Gastroesophageal sphincter (tissue), 4 donors: ENCODE data around the gene TP53INP2. TPM values are rescaled to one million over a fixed set of nuclear protein-coding genes. Genes with fewer than 3 reads are reported as not detected.
A peak's percentile ranks its signal among the peaks of the same experiment; 100 is the strongest.

Experiments used
- ATAC-seq: fragments of 150-250 bp; one replicate; pipeline ENCODE4 v1.9.1; 2016; ENCODE audit warnings: mild to moderate bottlenecking, moderate library complexity
- H3K27ac ChIP-seq, 4 donors: fragments of 200-600 bp; sonication (generic) in 3 of 4; 1 replicate in 3 of 4; 2 replicates in 1 of 4; pipeline ENCODE4 v1.5.1; 2016 to 2019
- H3K27me3 ChIP-seq: fragments of 200-600 bp; sonication (generic); one replicate; pipeline ENCODE4 v1.5.1; 2019
- H3K36me3 ChIP-seq, 2 donors: fragments of 200-600 bp; sonication (generic); one replicate each; pipeline ENCODE4 v1.5.1; 2019; ENCODE audit warnings: control low read depth in 1 of 2
- H3K4me1 ChIP-seq, 3 donors: fragments of 200-600 bp; sonication (generic); 1 replicate in 2 of 3; 2 replicates in 1 of 3; pipeline ENCODE4 v1.5.1; 2016 to 2019; ENCODE audit warnings: control low read depth in 2 of 3
- H3K4me3 ChIP-seq, 2 donors: fragments of 200-600 bp; sonication (generic); one replicate each; pipeline ENCODE4 v1.5.1; 2019; ENCODE audit warnings: mild to moderate bottlenecking in 1 of 2, moderate library complexity in 1 of 2
- H3K9me3 ChIP-seq, 3 donors: fragments of 200-600 bp; sonication (generic); one replicate each; pipeline ENCODE4 v1.5.1; 2017 to 2019; ENCODE audit warnings: control low read depth in 2 of 3
- EP300 ChIP-seq: sonication (generic); formaldehyde crosslinking; IDR thresholded peaks from one replicate; pipeline ENCODE4 v1.6.1; 2017; ENCODE audit warnings: antibody characterized with exemption, mild to moderate bottlenecking
- POLR2A ChIP-seq, 2 donors: fragments of 450-650 bp; IDR thresholded peaks; one replicate each; pipeline ENCODE4 v1.6.1; 2017; ENCODE audit warnings: antibody characterized with exemption in 2 of 2, mild to moderate bottlenecking in 2 of 2, moderate library complexity in 1 of 2
- POLR2AphosphoS5 ChIP-seq: sonication (generic); formaldehyde crosslinking; IDR thresholded peaks from one replicate; pipeline ENCODE4 v1.6.1; 2017; ENCODE audit warnings: antibody characterized with exemption
- WGBS, 2 donors: methylation state at CpG; one replicate each; pipeline ENCODE4 v1.1.5; 2018; ENCODE audit warnings: low coverage in 1 of 2; 5-methylcytosine and 5-hydroxymethylcytosine counted together
- total RNA-seq, 4 donors: library from RNA; depleted of rRNA; stranded (reverse); fragments of >200 nt; gene quantifications; one replicate each; pipeline ENCODE4 v1.1.0, GENCODE V29; 2016
- TF ChIP-seq, protein P1 (sequence below), 4 experiments: fragments of 200-600 bp in 2 of 4; fragments of 450-650 bp in 2 of 4; sonication (generic) in 1 of 4; IDR thresholded peaks; one replicate each; pipeline ENCODE4 v1.5.1; 2017 to 2019; ENCODE audit warnings: antibody characterized with exemption in 4 of 4, mild to moderate bottlenecking in 2 of 4, moderate library complexity in 2 of 4

TP53INP2 gene
- total RNA-seq, 4 donors from 2014 or later = 22.8 to 67.8 (median 53.0) TPM

DNA sequence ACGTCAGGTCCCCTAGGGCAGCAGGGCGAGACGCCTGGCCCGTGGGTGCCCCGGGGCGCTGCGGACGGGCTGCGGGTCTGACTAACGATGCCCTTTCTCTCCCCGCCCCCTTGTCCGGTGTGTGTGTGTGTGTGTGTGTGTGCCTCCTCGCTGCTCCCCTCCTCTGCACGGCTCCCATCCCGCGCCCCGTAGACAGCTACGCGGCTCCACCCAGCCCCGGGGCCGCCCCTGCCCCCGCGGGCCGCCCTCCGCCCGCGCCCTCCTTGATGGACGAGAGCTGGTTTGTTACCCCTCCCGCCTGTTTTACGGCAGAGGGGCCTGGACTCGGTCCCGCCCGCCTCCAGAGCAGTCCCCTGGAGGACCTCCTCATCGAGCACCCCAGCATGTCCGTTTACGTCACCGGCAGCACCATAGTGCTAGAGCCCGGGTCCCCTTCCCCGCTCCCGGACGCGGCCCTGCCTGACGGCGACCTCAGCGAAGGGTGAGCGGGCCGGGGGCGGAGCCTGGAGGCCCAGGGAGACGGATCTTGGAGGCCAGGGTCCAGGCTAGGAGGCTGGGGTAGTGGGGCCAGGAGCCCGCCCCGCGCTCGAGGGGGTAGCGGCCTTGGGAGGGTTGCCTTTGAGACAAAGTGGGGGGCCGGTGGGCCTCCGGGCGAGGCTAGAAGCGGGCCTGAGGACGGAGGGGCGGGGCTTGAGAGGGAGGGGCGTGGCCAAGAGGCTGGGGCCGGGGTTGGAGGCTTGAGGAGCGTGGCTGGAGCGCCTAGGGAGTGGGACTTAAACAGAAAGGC, 5.1 kb downstream of the TP53INP2 start:
- ATAC-seq = peak; percentile 86
- Histone ChIP-seq H3K36me3 (peaks cover 0 to 36% of the 10 kb centered on the region in 2 donors), H3K4me1 (peaks cover 0 to 70% (median 20%) of the 10 kb centered on the region in 3 donors), H3K27ac (peak overlapping the region; percentile 94 to 100 (median 96)), H3K27me3 (no peaks in the 10 kb centered on the region), H3K9me3 (no peaks in the 10 kb centered on the region), H3K4me3 (peak overlapping the region; percentile 66 to 92)
- TF ChIP-seq POLR2AphosphoS5 = peak; percentile 52
- TF ChIP-seq EP300 = no peak
- TF ChIP-seq POLR2A (IDR thresholded peaks at IDR 0.05) = peak; percentile 32 to 36
- TF ChIP-seq, protein P1, sequence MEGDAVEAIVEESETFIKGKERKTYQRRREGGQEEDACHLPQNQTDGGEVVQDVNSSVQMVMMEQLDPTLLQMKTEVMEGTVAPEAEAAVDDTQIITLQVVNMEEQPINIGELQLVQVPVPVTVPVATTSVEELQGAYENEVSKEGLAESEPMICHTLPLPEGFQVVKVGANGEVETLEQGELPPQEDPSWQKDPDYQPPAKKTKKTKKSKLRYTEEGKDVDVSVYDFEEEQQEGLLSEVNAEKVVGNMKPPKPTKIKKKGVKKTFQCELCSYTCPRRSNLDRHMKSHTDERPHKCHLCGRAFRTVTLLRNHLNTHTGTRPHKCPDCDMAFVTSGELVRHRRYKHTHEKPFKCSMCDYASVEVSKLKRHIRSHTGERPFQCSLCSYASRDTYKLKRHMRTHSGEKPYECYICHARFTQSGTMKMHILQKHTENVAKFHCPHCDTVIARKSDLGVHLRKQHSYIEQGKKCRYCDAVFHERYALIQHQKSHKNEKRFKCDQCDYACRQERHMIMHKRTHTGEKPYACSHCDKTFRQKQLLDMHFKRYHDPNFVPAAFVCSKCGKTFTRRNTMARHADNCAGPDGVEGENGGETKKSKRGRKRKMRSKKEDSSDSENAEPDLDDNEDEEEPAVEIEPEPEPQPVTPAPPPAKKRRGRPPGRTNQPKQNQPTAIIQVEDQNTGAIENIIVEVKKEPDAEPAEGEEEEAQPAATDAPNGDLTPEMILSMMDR (IDR thresholded peaks at IDR 0.05) = no peak
- WGBS, 2 donors = 0% methylated on average over 1 to 2 of the region's 64 CpGs

DNA sequence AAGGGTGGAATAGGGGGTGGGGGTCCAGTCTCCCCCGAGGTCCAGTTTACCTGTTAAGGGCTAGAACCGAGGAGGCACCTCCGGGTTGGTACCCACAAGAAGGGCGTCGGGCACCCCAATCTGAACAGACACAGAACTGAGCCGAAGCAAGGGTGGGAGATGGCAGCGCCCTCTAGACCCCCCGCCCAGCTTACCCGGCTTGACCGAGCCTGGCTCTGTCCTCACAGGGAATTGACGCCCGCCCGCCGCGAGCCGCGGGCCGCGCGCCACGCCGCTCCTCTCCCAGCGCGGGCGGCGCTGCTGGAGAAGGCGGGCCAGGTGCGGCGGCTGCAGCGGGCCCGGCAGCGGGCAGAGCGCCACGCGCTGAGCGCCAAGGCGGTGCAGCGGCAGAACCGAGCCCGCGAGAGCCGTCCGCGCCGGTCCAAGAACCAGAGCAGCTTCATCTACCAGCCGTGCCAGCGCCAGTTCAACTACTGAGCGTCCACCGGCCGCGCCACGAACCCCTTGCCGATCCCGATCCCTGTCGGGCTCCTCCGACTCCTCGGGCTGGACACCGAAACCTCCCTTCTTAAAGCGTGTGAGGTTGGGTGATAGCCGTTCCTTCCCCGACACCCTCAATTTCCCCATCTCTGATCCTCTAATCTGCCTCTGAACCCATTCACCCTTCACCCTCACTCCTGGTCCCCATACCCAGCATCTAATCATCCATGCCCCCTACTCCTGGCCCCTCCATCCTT, 5.9 kb downstream of the TP53INP2 start:
- Histone ChIP-seq H3K27ac (peak overlapping the region; percentile 94 to 100 (median 96)), H3K4me1 (peaks cover 0 to 67% (median 16%) of the 10 kb centered on the region in 3 donors), H3K36me3 (peaks cover 0 to 43% of the 10 kb centered on the region in 2 donors), H3K9me3 (no peaks in the 10 kb centered on the region), H3K27me3 (no peaks in the 10 kb centered on the region), H3K4me3 (peak overlapping the region; percentile 66 to 92)
- TF ChIP-seq POLR2A (IDR thresholded peaks at IDR 0.05) (peak; percentile 16 to 22), POLR2AphosphoS5 (no peak), EP300 (no peak)
- TF ChIP-seq, protein P1 (IDR thresholded peaks at IDR 0.05) = peak in 2 of 4 experiments; percentile 8 to 13
- ATAC-seq = peak; percentile 85
- WGBS, 2 donors = 3 to 9% methylated on average over 9 to 16 of the region's 61 CpGs

DNA sequence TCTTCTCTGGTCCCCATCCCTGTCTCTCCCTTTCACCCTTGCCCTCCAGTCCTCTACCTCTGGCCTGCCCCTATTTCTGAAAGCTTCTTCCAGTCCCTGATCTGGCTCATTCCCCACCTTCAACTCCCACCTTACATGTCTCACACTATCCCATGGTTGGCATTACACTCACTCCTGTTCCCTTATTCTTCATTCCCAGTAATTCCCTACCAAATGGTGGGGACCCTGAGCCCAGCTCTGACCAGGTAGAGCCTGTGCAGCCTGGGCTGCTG, 6.4 kb downstream of the TP53INP2 start:
- peaks cover 0 to 48% of the 10 kb centered on the region in 2 donors for H3K36me3 ChIP-seq
- peak overlapping the region in 1 of 2 donors; percentile 66 for H3K4me3 ChIP-seq
- H3K27me3 ChIP-seq = no peaks in the 10 kb centered on the region
- ATAC-seq = no peak
- peaks cover 0 to 62% (median 11%) of the 10 kb centered on the region in 3 donors for H3K4me1 ChIP-seq
- peak overlapping the region; percentile 55 to 100 (median 94) for H3K27ac ChIP-seq
- TF ChIP-seq, protein P1 (IDR thresholded peaks at IDR 0.05) = no peak
- TF ChIP-seq POLR2AphosphoS5 (no peak), POLR2A (IDR thresholded peaks at IDR 0.05) (no peak), EP300 (no peak)
- no peaks in the 10 kb centered on the region for H3K9me3 ChIP-seq

GRCh38 chr20:34710861-34711574, 6.9 kb downstream of the TP53INP2 start:
- Histone ChIP-seq H3K9me3 (no peaks in the 10 kb centered on the region), H3K4me3 (no peak overlapping the region), H3K27ac (peak overlapping the region; percentile 55 to 100 (median 94)), H3K4me1 (peaks cover 0 to 57% (median 6%) of the 10 kb centered on the region in 3 donors), H3K36me3 (peaks cover 0 to 53% of the 10 kb centered on the region in 2 donors), H3K27me3 (no peaks in the 10 kb centered on the region)
- ATAC-seq = no peak
- TF ChIP-seq POLR2AphosphoS5 = no peak
- TF ChIP-seq POLR2A (IDR thresholded peaks at IDR 0.05) = no peak
- no peak for TF ChIP-seq EP300
- TF ChIP-seq, protein P1 (IDR thresholded peaks at IDR 0.05) = no peak
- WGBS, 2 donors = 38 to 83% methylated on average over 3 to 4 of the region's 9 CpGs
